Spleen (tissue), 7 donors: Measurements from ENCODE around the gene SLC39A11.
"Not testable (repeated sequence)": the region's sequence is repeated elsewhere in the genome, so short reads cannot be mapped to it uniquely, and the experiment has no call there.

Experiments used
- POLR2A ChIP-seq, 3 donors: fragments of 450-650 bp; IDR thresholded peaks; one replicate each; pipeline ENCODE4 v1.5.1; 2017; ENCODE audit warnings: antibody characterized with exemption in 3 of 3, mild to moderate bottlenecking in 1 of 3
- POLR2AphosphoS5 ChIP-seq, 3 donors: sonication (generic); formaldehyde crosslinking; IDR thresholded peaks; one replicate each; pipeline ENCODE4 v1.5.1; 2017; ENCODE audit warnings: antibody characterized with exemption in 3 of 3
- TF ChIP-seq, protein P1 (sequence below), 11 experiments: fragments of 200-600 bp in 7 of 11; fragments of 450-650 bp in 4 of 11; sonication (generic) in 4 of 11; IDR thresholded peaks in 8 of 11; conservative IDR thresholded peaks in 3 of 11; 1 replicate in 7 of 11; 2 replicates in 4 of 11; pipeline versions ENCODE4 v1.4.0 to v1.8.0; 2016 to 2021; ENCODE audit warnings: antibody characterized with exemption in 11 of 11, inconsistent platforms in 4 of 11, mild to moderate bottlenecking in 1 of 11
- donor health status: DM: no; HTN: no; CAD: no; lungs with moderate emphysema.
- donor health status: DM: no; HTN: no; CAD: no.
- donor health status: DM: no; HTN: no; CAD: no.

DNA sequence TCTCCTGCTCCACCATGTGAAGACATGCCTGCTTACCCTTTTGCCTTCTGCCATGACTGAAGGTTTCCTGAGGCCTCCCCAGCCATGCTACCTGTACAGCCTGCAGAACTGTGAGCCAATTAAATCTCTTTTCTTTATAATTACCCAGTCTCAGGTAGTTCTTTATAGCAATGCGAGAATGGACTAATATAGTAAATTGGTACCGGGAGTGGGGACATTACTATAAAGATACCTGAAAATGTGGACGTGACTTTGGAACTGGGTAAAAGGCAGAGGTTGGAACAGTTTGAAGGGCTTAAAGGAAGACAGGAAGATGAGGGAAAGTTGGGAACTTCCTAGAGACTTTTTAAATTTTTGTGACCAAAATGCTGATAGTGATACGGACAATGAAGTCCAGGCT lies 268.2 kb downstream of the SLC39A11 start:
- TF ChIP-seq, protein P1, sequence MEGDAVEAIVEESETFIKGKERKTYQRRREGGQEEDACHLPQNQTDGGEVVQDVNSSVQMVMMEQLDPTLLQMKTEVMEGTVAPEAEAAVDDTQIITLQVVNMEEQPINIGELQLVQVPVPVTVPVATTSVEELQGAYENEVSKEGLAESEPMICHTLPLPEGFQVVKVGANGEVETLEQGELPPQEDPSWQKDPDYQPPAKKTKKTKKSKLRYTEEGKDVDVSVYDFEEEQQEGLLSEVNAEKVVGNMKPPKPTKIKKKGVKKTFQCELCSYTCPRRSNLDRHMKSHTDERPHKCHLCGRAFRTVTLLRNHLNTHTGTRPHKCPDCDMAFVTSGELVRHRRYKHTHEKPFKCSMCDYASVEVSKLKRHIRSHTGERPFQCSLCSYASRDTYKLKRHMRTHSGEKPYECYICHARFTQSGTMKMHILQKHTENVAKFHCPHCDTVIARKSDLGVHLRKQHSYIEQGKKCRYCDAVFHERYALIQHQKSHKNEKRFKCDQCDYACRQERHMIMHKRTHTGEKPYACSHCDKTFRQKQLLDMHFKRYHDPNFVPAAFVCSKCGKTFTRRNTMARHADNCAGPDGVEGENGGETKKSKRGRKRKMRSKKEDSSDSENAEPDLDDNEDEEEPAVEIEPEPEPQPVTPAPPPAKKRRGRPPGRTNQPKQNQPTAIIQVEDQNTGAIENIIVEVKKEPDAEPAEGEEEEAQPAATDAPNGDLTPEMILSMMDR (IDR thresholded peaks at IDR 0.05 in 8 of 11, conservative IDR thresholded peaks at IDR 0.05 in 3 of 11), result not testable (repeated sequence)
- TF ChIP-seq POLR2A, POLR2AphosphoS5 (IDR thresholded peaks at IDR 0.05): not testable (repeated sequence)
